HG03108 (cell line): ENCODE results near the gene MPZL3.
"Not testable (repeated sequence)": the region's sequence is repeated elsewhere in the genome, so short reads cannot be mapped to it uniquely, and the experiment has no call there.

ENCODE experiments used
- ATAC-seq: cut with Tn5 transposase; IDR thresholded peaks from one replicate; pipeline ENCODE4 v1.9.1; 2021; ENCODE audit warnings: moderate library complexity; ENCODE audit not compliant: unreplicated experiment

MPZL3 gene

DNA sequence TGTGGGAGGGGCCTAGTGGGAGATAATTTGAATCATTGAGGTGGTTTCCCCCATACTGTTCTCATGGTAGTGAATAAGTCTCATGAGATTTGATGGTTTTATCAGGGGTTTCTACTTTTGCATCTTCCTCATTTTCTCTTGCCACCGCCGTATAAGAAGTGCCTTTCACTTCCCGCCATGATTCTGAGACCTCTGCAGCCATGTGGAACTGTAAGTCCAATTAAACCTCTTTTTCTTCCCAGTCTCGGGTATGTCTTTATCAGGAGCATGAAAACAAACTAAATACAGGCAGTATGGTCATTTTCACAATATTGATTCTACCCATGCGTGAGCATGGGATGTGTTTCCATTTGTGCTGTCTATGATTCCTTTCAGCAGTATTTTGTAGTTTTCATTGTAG lies 59.3 kb downstream of the MPZL3 start:
- not testable (repeated sequence) for ATAC-seq

DNA sequence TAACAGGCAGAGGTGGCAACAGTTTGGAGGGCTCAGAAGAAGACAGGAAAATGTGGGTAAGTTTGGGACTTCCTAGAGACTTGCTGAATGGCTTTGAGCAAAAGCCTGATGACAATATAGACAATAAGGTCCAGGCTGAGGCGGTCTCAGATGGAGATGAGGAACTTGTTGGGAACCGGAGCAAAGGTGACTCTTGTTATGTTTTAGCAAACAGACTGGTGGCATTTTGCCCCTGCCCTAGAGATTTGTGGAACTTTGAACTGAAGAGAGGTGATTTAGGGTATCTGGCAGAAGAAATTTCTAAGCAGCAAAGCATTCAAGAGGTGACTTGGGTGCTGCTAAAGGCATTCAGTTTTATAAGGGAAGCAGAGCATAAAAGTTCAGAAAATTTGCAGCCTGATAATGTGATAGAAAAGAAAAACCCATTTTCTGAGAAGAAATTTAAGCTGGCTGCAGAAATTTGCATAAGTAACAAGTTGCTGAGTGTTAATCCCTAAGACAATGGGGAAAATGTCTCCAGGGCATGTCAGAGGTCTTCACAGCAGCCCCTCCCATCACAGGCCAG lies 61.1 kb downstream of the MPZL3 start:
- ATAC-seq: not testable (repeated sequence)

DNA sequence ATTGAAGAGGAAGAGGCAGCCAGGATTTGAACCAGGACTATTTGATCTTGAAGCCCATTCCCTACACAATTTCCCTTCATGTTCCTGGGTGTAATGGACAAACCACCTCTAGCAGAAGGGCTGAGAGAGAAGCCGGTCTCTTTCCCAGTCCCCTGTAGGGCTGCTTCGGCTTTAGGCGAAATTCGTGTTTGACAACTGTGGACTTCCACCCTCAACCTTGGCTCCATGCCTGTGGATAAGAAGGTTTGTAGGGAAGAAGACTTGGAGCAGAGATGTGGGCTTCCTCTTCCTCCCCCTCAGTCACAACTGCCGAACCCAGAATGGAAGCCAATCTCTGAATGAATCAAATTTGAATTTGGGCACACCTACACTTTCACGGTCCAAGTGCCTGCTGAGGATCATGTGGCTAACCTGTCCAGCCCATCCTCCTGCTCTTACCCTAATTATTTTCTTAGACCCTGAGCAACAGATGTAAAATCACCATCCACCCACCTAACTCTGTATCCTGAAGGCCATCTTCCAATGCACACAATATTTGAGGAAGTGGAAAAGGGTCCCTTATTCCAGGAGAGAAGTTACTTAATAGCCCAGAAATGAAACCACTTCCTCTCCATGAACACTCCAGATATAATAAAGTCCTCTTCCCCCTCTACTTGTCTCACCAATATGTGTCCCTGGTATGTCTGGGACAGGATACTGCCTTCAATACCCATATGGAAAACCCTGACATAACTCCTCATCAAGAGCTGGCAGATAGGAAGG lies 65.6 kb downstream of the MPZL3 start:
- no peak for ATAC-seq

DNA sequence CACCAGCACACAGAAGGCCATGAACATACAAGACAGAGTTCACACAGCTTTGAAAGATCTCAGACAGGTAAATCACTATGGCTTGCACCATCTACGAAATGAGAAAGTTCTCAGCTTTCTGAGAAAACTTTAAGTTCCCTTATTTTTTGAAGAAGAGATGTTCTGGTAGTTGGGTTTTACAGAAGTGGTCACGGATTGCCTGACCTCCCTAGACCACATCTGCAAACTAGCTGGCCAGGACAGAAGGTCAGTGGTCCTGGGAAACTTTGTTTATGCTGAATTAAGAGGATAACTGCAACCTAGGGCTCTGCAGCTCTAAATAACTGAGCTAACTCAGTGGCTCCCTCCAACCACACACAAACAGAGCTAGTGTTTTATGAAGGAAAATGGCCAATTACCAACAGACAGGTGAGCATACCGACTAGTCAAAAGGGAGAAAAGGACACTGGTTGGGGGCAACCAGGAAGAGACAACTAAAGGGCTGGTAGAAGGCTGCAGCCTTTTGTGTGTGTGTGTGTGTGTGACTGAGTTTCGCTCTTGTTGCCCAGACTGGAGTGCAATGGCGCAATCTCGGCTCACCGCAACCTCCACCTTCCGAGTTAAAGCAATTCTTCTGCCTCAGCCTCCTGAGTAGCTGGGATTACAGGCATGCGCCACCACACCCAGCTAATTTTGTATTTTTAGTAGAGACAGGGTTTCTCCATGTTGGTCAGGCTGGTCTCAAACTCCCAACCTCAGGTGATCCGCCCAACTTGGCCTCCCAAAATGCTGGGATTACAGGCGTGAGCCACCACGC lies 67.2 kb downstream of the MPZL3 start:
- ATAC-seq: no peak

DNA sequence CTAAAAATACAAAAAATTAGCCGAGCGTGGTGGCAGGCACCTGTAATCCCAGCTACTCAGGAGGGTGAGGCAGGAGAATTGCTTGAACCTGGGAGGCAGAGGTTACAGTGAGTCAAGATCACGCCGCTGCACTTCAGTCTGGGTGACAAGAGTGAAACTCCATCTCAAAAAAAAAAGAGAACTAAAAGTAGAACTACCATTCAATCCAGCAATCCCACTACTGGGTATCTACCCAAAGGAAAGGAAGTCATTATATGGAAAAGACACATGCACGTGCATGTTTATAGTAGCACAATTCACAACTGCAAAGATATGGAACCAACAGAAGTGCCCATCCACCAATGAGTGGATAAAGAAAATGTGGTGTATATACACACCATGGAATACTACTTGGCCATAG lies 68.5 kb downstream of the MPZL3 start:
- ATAC-seq: not testable (repeated sequence)

DNA sequence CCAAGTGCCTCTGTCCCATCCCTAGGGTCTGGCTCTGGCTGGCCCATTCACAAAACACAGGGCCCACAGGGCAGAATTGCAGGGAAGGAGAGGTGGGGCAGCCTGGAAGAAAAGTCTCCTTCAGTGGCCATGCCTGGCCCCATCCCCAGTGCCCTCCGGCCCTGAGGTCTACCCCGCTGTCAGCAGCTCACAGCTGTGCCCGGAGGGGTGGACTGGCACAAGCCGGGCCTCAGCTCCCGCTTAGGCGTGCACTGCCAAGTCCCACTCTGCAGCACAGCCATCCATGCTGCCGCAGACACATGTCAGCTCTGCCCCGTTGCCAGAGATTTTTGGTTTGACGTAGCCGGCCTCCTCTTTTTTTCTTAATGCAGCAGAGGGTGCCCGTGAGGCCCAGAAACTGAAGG lies 71.9 kb downstream of the MPZL3 start:
- ATAC-seq: no peak

DNA sequence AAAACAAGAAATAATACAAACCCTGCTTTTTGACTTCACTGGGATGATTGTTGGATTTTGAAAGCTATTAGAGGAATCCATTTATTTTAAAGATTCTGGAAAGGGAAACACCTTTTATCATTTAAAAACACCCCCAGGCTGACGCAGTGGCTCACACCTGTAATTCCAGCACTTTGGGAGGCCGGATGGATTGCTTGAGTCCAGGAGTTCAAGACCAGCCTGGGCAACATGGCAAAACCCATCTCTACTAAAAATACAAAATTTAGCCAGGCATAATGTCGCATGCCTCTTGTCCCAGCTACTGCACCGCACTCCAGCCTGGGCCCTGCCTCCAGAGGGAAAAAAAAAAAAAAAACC lies 75.4 kb downstream of the MPZL3 start:
- ATAC-seq: no peak
